ENCODE data around the gene CTTNBP2. TPM values are rescaled to one million over a fixed set of nuclear protein-coding genes. Genes with fewer than 3 reads are reported as not detected.

Gene CTTNBP2
- polyA plus RNA-seq, 2 of the 4 experiments (the other 2 are of a cell fraction) = 0.18 to 0.25 TPM

DNA sequence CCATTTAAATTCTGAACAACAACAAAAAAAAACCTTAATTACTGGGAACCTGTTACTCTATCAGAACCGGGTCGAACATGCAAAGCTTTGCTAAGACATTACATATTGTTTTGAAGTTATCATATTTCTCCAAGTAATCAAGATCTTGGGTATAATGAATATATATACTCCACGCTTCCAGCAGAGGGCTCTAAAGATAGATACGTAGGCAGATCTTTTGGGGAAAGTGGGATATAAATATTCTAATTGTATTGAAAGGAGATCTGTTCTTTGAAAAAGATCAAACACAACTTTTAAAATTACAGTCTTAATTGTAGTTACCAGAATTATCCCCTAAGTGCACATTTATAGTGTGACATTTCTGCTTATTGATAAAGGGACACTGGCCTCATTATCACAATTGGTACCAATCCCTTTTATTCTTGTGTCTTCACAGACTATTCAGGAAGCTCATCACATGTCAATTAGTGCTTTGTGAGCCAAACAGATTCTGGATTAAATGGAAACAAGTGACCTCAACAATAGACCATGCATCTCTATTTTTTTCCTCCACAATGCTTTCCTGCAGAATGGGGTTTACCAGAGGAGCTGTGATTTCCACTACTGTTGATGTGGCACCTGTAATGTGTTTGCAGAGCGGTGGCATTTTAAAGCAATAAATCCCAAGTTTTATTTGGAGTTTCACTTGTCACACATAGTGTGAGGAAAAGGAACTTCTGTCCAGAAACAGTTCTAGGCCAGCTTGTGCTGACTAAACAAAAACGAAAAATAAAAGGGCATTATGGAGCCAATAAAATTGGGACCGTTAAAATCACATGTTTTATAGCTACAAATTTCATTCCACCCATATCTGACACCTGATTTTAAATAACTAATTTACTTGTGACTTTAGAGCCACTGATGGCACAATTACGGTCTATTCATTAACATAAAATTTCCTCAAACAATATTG, 122.4 kb downstream of the CTTNBP2 start:
- 17% methylated on average over 8 of the region's 8 CpGs for WGBS (ENCODE audit: missing lambda C conversion rate)
- CTCF ChIA-PET = interaction anchor here (0.6 to 1.7 kb wide), 14 partner anchors 8 to 444 kb away, joined by 3 to 7 read pairs (median 3); no protein-coding TSS in a partner anchor
- Histone ChIP-seq H3K9me3 (no peaks in the 10 kb centered on the region), H3K4me2 (no peak overlapping the region), H3K4me1 (no peaks in the 10 kb centered on the region), H3K27ac (no peak overlapping the region), H3K4me3 (no peak overlapping the region)
- POLR2A ChIA-PET = no interaction called here
- 0 out of 6 replicates have a peak, but pooled peaks of 1 of the 2 experiments have one; percentile 46 for ATAC-seq
- DNase-seq (ENCODE audit: low read depth in 1 of 2, low spot score in 1 of 2) = peak; percentile 19 to 24
- peak; percentile 81 for FAIRE-seq
- no peak for TF ChIP-seq FOXS1 (CRISPR knock-in tag; IDR thresholded peaks at IDR 0.05)
- no peak for TF ChIP-seq ZSCAN20 (CRISPR knock-in tag; IDR thresholded peaks at IDR 0.05)
- TF ChIP-seq, protein P1, sequence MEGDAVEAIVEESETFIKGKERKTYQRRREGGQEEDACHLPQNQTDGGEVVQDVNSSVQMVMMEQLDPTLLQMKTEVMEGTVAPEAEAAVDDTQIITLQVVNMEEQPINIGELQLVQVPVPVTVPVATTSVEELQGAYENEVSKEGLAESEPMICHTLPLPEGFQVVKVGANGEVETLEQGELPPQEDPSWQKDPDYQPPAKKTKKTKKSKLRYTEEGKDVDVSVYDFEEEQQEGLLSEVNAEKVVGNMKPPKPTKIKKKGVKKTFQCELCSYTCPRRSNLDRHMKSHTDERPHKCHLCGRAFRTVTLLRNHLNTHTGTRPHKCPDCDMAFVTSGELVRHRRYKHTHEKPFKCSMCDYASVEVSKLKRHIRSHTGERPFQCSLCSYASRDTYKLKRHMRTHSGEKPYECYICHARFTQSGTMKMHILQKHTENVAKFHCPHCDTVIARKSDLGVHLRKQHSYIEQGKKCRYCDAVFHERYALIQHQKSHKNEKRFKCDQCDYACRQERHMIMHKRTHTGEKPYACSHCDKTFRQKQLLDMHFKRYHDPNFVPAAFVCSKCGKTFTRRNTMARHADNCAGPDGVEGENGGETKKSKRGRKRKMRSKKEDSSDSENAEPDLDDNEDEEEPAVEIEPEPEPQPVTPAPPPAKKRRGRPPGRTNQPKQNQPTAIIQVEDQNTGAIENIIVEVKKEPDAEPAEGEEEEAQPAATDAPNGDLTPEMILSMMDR (IDR thresholded peaks at IDR 0.05) = peak; percentile 61
- TF ChIP-seq RAD21 (conservative IDR thresholded peaks at IDR 0.05 in 1 of 2, IDR thresholded peaks at IDR 0.05 in 1 of 2) = peak; percentile 49 to 50; a peak in 4 of 5 replicates
- TF ChIP-seq SMC3 (IDR thresholded peaks at IDR 0.05) = peak; percentile 62
- TF ChIP-seq, protein P2, sequence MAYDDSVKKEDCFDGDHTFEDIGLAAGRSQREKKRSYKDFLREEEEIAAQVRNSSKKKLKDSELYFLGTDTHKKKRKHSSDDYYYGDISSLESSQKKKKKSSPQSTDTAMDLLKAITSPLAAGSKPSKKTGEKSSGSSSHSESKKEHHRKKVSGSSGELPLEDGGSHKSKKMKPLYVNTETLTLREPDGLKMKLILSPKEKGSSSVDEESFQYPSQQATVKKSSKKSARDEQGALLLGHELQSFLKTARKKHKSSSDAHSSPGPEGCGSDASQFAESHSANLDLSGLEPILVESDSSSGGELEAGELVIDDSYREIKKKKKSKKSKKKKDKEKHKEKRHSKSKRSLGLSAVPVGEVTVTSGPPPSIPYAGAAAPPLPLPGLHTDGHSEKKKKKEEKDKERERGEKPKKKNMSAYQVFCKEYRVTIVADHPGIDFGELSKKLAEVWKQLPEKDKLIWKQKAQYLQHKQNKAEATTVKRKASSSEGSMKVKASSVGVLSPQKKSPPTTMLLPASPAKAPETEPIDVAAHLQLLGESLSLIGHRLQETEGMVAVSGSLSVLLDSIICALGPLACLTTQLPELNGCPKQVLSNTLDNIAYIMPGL (CRISPR knock-in tag; IDR thresholded peaks at IDR 0.05; ENCODE audit: borderline replicate concordance) = no peak
- TF ChIP-seq NR3C1 (IDR thresholded peaks at IDR 0.05) = no peak
- no peak for TF ChIP-seq RARB (CRISPR knock-in tag; IDR thresholded peaks at IDR 0.05)
- TF ChIP-seq MAFK (IDR thresholded peaks at IDR 0.05; ENCODE audit: partially characterized antibody) = peak; percentile 76
- TF ChIP-seq, protein P3, sequence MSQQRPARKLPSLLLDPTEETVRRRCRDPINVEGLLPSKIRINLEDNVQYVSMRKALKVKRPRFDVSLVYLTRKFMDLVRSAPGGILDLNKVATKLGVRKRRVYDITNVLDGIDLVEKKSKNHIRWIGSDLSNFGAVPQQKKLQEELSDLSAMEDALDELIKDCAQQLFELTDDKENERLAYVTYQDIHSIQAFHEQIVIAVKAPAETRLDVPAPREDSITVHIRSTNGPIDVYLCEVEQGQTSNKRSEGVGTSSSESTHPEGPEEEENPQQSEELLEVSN (IDR thresholded peaks at IDR 0.05; ENCODE audit: borderline replicate concordance, low read depth) = no peak

DNA sequence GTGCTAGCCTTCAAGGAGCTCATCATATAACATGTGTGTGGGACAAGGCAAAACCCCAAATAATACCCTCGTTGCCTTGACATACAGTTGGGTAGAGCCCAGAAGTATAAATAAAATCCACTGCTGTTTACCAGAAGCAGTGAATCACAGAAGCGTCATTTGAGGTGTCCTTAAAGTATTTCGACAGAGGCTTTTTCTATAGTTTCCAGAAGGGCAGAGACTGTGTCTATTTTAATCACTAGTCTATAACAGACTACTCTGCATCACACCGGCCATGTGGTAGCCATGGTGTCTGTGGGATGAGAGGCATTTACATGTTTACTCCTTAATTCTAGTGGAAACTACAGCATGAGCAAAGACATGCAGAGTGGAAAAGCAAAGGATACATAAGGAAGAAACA, 131.3 kb downstream of the CTTNBP2 start:
- ChIA-PET POLR2A (no interaction called here), CTCF (interaction anchor here (1.3 kb wide), 1 partner anchor 8 kb away, joined by 3 read pairs; no protein-coding TSS in a partner anchor)
- TF ChIP-seq, protein P4, sequence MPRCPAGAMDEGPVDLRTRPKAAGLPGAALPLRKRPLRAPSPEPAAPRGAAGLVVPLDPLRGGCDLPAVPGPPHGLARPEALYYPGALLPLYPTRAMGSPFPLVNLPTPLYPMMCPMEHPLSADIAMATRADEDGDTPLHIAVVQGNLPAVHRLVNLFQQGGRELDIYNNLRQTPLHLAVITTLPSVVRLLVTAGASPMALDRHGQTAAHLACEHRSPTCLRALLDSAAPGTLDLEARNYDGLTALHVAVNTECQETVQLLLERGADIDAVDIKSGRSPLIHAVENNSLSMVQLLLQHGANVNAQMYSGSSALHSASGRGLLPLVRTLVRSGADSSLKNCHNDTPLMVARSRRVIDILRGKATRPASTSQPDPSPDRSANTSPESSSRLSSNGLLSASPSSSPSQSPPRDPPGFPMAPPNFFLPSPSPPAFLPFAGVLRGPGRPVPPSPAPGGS (IDR thresholded peaks at IDR 0.05) = no peak
- TF ChIP-seq CHD2 (IDR thresholded peaks at IDR 0.05; ENCODE audit: low read length, partially characterized antibody) = no peak
- no peak for FAIRE-seq
- no peak for DNase-seq (ENCODE audit: low read depth in 1 of 2, low spot score in 1 of 2)
- Histone ChIP-seq H3K4me1 (no peaks in the 10 kb centered on the region), H3K9me3 (no peaks in the 10 kb centered on the region), H3K4me3 (no peak overlapping the region), H3K27ac (no peak overlapping the region), H3K4me2 (no peak overlapping the region)
- WGBS (ENCODE audit: missing lambda C conversion rate) = 39% methylated on average over 4 of the region's 4 CpGs
- no peak for ATAC-seq

DNA sequence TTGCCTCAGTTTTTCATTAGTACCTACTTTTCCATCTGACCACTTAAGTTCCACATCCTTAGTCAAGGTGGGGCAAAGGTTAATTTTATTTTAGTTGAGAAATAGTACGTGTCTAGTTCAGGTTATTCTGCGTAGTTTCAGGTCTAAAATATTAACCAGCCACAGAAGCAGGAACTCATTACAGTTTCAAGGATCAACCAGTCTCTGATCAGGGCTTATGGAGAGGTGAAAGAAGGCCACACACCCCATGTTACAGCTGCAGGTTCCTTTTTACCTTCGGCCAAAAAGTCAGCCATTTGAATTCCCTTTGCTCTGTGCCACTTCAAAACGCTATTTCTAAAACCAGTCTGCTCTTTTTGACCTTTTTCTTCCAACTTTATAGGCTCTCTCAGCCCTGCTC, 134.2 kb downstream of the CTTNBP2 start:
- WGBS (ENCODE audit: missing lambda C conversion rate) = 29% methylated on average over 4 of the region's 4 CpGs
- no peak for FAIRE-seq
- Histone ChIP-seq H3K4me1 (no peaks in the 10 kb centered on the region), H3K4me2 (no peak overlapping the region), H3K4me3 (no peak overlapping the region), H3K9me3 (no peaks in the 10 kb centered on the region), H3K27ac (no peak overlapping the region)
- no peak for ATAC-seq
- ChIA-PET CTCF (no interaction called here), POLR2A (no interaction called here)
- no peak for DNase-seq (ENCODE audit: low read depth in 1 of 2, low spot score in 1 of 2)
- no peak for TF ChIP-seq JUNB (IDR thresholded peaks at IDR 0.05)
- TF ChIP-seq, protein P3 (IDR thresholded peaks at IDR 0.05; ENCODE audit: borderline replicate concordance, low read depth) = no peak
- TF ChIP-seq ZC3H11A (IDR thresholded peaks at IDR 0.05) = no peak
- no peak for TF ChIP-seq SMC3 (IDR thresholded peaks at IDR 0.05)
- no peak for TF ChIP-seq KDM1A (IDR thresholded peaks at IDR 0.05; ENCODE audit: low read depth)
- TF ChIP-seq, protein P5, sequence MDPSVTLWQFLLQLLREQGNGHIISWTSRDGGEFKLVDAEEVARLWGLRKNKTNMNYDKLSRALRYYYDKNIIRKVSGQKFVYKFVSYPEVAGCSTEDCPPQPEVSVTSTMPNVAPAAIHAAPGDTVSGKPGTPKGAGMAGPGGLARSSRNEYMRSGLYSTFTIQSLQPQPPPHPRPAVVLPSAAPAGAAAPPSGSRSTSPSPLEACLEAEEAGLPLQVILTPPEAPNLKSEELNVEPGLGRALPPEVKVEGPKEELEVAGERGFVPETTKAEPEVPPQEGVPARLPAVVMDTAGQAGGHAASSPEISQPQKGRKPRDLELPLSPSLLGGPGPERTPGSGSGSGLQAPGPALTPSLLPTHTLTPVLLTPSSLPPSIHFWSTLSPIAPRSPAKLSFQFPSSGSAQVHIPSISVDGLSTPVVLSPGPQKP (IDR thresholded peaks at IDR 0.05; ENCODE audit: low read depth, low read length) = no peak
- no peak for TF ChIP-seq CEBPB (IDR thresholded peaks at IDR 0.05)
- TF ChIP-seq, protein P2 (CRISPR knock-in tag; IDR thresholded peaks at IDR 0.05; ENCODE audit: borderline replicate concordance) = no peak
- no peak for TF ChIP-seq HOXA7 (CRISPR knock-in tag; IDR thresholded peaks at IDR 0.05)
- no peak for TF ChIP-seq GATA3 (IDR thresholded peaks at IDR 0.05; ENCODE audit: borderline replicate concordance)
- no peak for TF ChIP-seq HDAC2 (IDR thresholded peaks at IDR 0.05)
- no peak for TF ChIP-seq HOXB13 (CRISPR knock-in tag; IDR thresholded peaks at IDR 0.05; ENCODE audit: low read depth)
- TF ChIP-seq EHF (CRISPR knock-in tag; IDR thresholded peaks at IDR 0.05) = no peak

Data from A549 (cell line).